Effector memory CD4-positive, alpha-beta T cell (primary cell): ENCODE data around the gene NOP56.

Experiments
- DNase-seq, 3 donors: peaks; one replicate each; pipeline ENCODE4 v3.0.0-alpha.2; 2020
- H3K27ac ChIP-seq: 2 replicates; pipeline ENCODE4 v1.7.0; 2013; ENCODE audit warnings: mild to moderate bottlenecking, low read length, moderate library complexity; ENCODE audit not compliant: insufficient read depth, poor library complexity, severe bottlenecking
- H3K27me3 ChIP-seq: replicated peaks from 2 replicates; pipeline ENCODE4 v1.7.0; 2013; ENCODE audit warnings: mild to moderate bottlenecking, low read length; ENCODE audit not compliant: insufficient read depth, control insufficient read depth, poor library complexity, severe bottlenecking
- H3K36me3 ChIP-seq: 2 replicates; pipeline ENCODE4 v1.7.0; 2013; ENCODE audit warnings: mild to moderate bottlenecking, low read length, moderate library complexity; ENCODE audit not compliant: control insufficient read depth, insufficient read depth
- H3K4me1 ChIP-seq: 2 replicates; pipeline ENCODE4 v1.7.0; 2013; ENCODE audit warnings: low read length, mild to moderate bottlenecking; ENCODE audit not compliant: control insufficient read depth, insufficient read depth, poor library complexity, severe bottlenecking
- H3K4me3 ChIP-seq: 2 replicates; pipeline ENCODE4 v1.7.0; 2013; ENCODE audit warnings: low read length, low read depth, mild to moderate bottlenecking; ENCODE audit not compliant: insufficient read depth, poor library complexity, severe bottlenecking
- H3K9me3 ChIP-seq: 2 replicates; pipeline ENCODE4 v1.7.0; 2013; ENCODE audit warnings: mild to moderate bottlenecking, low read length, moderate library complexity; ENCODE audit not compliant: control insufficient read depth

NOP56 gene

GRCh38 chr20:2617099-2617714 is 35.2 kb upstream of the NOP56 start:
- no peaks in the 10 kb centered on the region for H3K4me1 ChIP-seq
- H3K27me3 ChIP-seq, result no peaks in the 10 kb centered on the region
- no peak overlapping the region for H3K27ac ChIP-seq
- DNase-seq, result no peak
- H3K9me3 ChIP-seq, result no peaks in the 10 kb centered on the region
- no peak overlapping the region for H3K4me3 ChIP-seq
- H3K36me3 ChIP-seq, result no peaks in the 10 kb centered on the region

GRCh38 chr20:2618815-2619214 is 33.6 kb upstream of the NOP56 start:
- no peak for DNase-seq
- no peaks in the 10 kb centered on the region for H3K36me3 ChIP-seq
- H3K9me3 ChIP-seq, result no peaks in the 10 kb centered on the region
- H3K27me3 ChIP-seq, result no peaks in the 10 kb centered on the region
- H3K4me3 ChIP-seq, result no peak overlapping the region
- H3K4me1 ChIP-seq, result no peaks in the 10 kb centered on the region
- H3K27ac ChIP-seq, result no peak overlapping the region

GRCh38 chr20:2619337-2619736 is 33.1 kb upstream of the NOP56 start:
- Histone ChIP-seq H3K4me3 (no peak overlapping the region), H3K27ac (no peak overlapping the region), H3K9me3 (no peaks in the 10 kb centered on the region), H3K36me3 (no peaks in the 10 kb centered on the region), H3K27me3 (no peaks in the 10 kb centered on the region), H3K4me1 (no peaks in the 10 kb centered on the region)
- DNase-seq, result no peak

- Histone ChIP-seq H3K27me3 (no peaks in the 10 kb centered on the region), H3K9me3 (no peaks in the 10 kb centered on the region), H3K27ac (no peak overlapping the region), H3K4me3 (no peak overlapping the region), H3K4me1 (no peaks in the 10 kb centered on the region), H3K36me3 (no peaks in the 10 kb centered on the region)
- DNase-seq, result no peak
Measured at GRCh38 chr20:2619961-2620595, 32.4 kb upstream of the NOP56 start.

- no peak for DNase-seq
- H3K4me1 ChIP-seq, result no peaks in the 10 kb centered on the region
- no peak overlapping the region for H3K27ac ChIP-seq
- no peaks in the 10 kb centered on the region for H3K27me3 ChIP-seq
- no peaks in the 10 kb centered on the region for H3K9me3 ChIP-seq
- H3K36me3 ChIP-seq, result no peaks in the 10 kb centered on the region
- H3K4me3 ChIP-seq, result no peak overlapping the region
Measured at GRCh38 chr20:2624190-2624589, 28.2 kb upstream of the NOP56 start.

- Histone ChIP-seq H3K27me3 (no peaks in the 10 kb centered on the region), H3K9me3 (no peaks in the 10 kb centered on the region), H3K4me1 (no peaks in the 10 kb centered on the region), H3K27ac (no peak overlapping the region), H3K36me3 (no peaks in the 10 kb centered on the region), H3K4me3 (no peak overlapping the region)
- no peak for DNase-seq
Measured at GRCh38 chr20:2625062-2625461, 27.4 kb upstream of the NOP56 start.

GRCh38 chr20:2626853-2627541 is 25.4 kb upstream of the NOP56 start:
- Histone ChIP-seq H3K27me3 (no peaks in the 10 kb centered on the region), H3K9me3 (no peaks in the 10 kb centered on the region), H3K4me3 (no peak overlapping the region), H3K36me3 (no peaks in the 10 kb centered on the region), H3K27ac (no peak overlapping the region), H3K4me1 (no peaks in the 10 kb centered on the region)
- no peak for DNase-seq

GRCh38 chr20:2631228-2631627 is 21.2 kb upstream of the NOP56 start:
- Histone ChIP-seq H3K36me3 (no peaks in the 10 kb centered on the region), H3K27me3 (no peaks in the 10 kb centered on the region), H3K4me3 (no peak overlapping the region), H3K9me3 (no peaks in the 10 kb centered on the region), H3K4me1 (no peaks in the 10 kb centered on the region), H3K27ac (no peak overlapping the region)
- DNase-seq, result no peak

- Histone ChIP-seq H3K36me3 (no peaks in the 10 kb centered on the region), H3K27ac (no peak overlapping the region), H3K27me3 (no peaks in the 10 kb centered on the region), H3K4me1 (no peaks in the 10 kb centered on the region), H3K4me3 (no peak overlapping the region), H3K9me3 (no peaks in the 10 kb centered on the region)
- no peak for DNase-seq
Measured at GRCh38 chr20:2633381-2633780, 19.1 kb upstream of the NOP56 start.

- Histone ChIP-seq H3K4me3 (no peak overlapping the region), H3K4me1 (no peaks in the 10 kb centered on the region), H3K36me3 (no peaks in the 10 kb centered on the region), H3K9me3 (no peaks in the 10 kb centered on the region), H3K27ac (no peak overlapping the region), H3K27me3 (no peaks in the 10 kb centered on the region)
- DNase-seq, result no peak
Measured at GRCh38 chr20:2637246-2637645, 15.2 kb upstream of the NOP56 start.
